Spinal cord (tissue), 10 donors: Measurements from ENCODE around the gene FAM136A. TPM values are rescaled to one million over a fixed set of nuclear protein-coding genes. Genes with fewer than 3 reads are reported as not detected.
"Not testable (repeated sequence)": the region's sequence is repeated elsewhere in the genome, so short reads cannot be mapped to it uniquely, and the experiment has no call there.

ENCODE experiments used
- DNase-seq, 6 donors: peaks; one replicate each; pipeline versions ENCODE4 v3.0.0 to v3.0.0-alpha.2; 2013 to 2015; ENCODE audit warnings: low spot score in 6 of 6, low read depth in 4 of 6
- H3K27ac ChIP-seq: one replicate; pipeline ENCODE4 v1.5.1; 2013; ENCODE audit warnings: low read depth, low read length, control low read depth
- H3K27me3 ChIP-seq: one replicate; pipeline ENCODE4 v1.6.1; 2013; ENCODE audit warnings: low read length; ENCODE audit not compliant: control insufficient read depth, insufficient read depth
- H3K36me3 ChIP-seq: one replicate; pipeline ENCODE4 v1.6.1; 2013; ENCODE audit warnings: low read length; ENCODE audit not compliant: control insufficient read depth, insufficient read depth
- H3K4me1 ChIP-seq: one replicate; pipeline ENCODE4 v1.6.1; 2013; ENCODE audit warnings: low read length; ENCODE audit not compliant: control insufficient read depth, insufficient read depth
- H3K4me3 ChIP-seq: one replicate; pipeline ENCODE4 v1.5.1; 2013; ENCODE audit warnings: low read depth, low read length, control low read depth
- H3K9me3 ChIP-seq: one replicate; pipeline ENCODE4 v1.6.1; 2013; ENCODE audit warnings: low read length; ENCODE audit not compliant: control insufficient read depth, insufficient read depth
- WGBS: methylation state at CpG from one replicate; pipeline ENCODE4 v1.1.5; 2013; ENCODE audit warnings: missing lambda C conversion rate; ENCODE audit not compliant: insufficient coverage; 5-methylcytosine and 5-hydroxymethylcytosine counted together
- polyA plus RNA-seq, 2 donors: library from polyadenylated mRNA; unstranded; fragments of 120-200 nt; gene quantifications; one replicate each; pipeline ENCODE4 v1.2.1, GENCODE V29; 2013; ENCODE audit not compliant: insufficient read length in 2 of 2
- total RNA-seq, 2 donors: library from RNA; depleted of rRNA in 1 of 2; stranded (reverse); fragments of 120-200 nt in 1 of 2; fragments of >200 nt in 1 of 2; gene quantifications; one replicate each; pipeline versions ENCODE4 v1.2.3 to v1.2.4, GENCODE V29; 2013 to 2014
- donor health status: healthy.

FAM136A gene
- total and polyA plus RNA-seq, 4 donors = 27.4 to 44.1 (median 40.0) TPM

DNA sequence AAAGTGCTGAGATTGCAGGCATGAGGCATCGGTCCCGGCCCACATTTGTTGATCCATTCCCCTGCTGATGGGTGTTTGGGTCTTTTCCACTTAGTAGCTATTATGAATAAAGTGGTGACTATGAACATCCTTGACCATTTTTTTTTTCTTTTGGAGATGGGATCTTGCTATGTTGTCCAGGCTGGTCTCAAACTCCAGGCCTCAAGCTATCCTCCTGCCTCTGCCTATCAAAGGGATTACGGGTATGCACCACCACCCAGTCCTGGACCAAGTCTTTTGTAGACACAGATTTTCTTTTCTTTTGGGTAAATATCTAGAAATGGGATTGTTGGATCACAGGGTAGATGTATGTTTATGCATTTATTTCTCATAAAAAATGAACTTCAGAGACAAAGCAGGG is 1.3 kb upstream of the FAM136A start:
- H3K4me1 ChIP-seq = peaks cover 25% of the 10 kb centered on the region
- H3K27ac ChIP-seq = no peak overlapping the region
- peaks cover 11% of the 10 kb centered on the region for H3K36me3 ChIP-seq
- no CpG with 5 or more reads among the region's 3 CpGs for WGBS
- H3K4me3 ChIP-seq = no peak overlapping the region
- no peak for DNase-seq
- no peaks in the 10 kb centered on the region for H3K9me3 ChIP-seq
- H3K27me3 ChIP-seq = no peaks in the 10 kb centered on the region

DNA sequence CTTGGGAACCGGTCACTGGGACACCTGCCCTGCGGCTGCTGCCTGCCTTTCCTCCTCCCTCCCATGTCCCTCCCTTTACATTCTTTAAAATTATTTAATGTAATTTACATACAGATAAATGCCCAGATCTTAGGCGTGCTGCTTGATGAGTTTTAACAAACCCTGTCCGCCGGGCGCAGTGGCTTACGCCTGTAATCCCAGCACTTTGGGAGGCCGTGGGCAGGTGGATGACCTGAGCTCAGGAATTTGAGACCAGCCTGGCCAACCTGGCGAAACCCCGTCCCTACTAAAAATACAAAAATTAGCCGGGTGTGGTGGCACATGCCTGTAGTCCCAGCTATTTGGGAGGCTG is 304 bp upstream of the FAM136A start:
- not testable (repeated sequence) for H3K27ac ChIP-seq
- 71% methylated on average over 6 of the region's 11 CpGs for WGBS

GRCh38 chr2:70300771-70301343 is 1.0 kb downstream of the FAM136A start:
- Histone ChIP-seq H3K4me1 (peaks cover 25% of the 10 kb centered on the region), H3K4me3 (peak overlapping the region; percentile 80), H3K9me3 (no peaks in the 10 kb centered on the region), H3K27me3 (no peaks in the 10 kb centered on the region), H3K27ac (peak overlapping the region; percentile 50), H3K36me3 (peaks cover 16% of the 10 kb centered on the region)
- 63% methylated on average over 2 of the region's 10 CpGs for WGBS
- DNase-seq = no peak

More for the DNA sequence above, 304 bp upstream of the FAM136A start:
- Histone ChIP-seq H3K4me1 (peaks cover 25% of the 10 kb centered on the region), H3K4me3 (peak overlapping the region; percentile 80), H3K36me3 (peaks cover 16% of the 10 kb centered on the region)
- H3K9me3 ChIP-seq, DNase-seq, H3K27me3 ChIP-seq: not testable (repeated sequence)

- H3K4me1 ChIP-seq = peaks cover 23% of the 10 kb centered on the region
- not testable (repeated sequence) for H3K27ac ChIP-seq, H3K27me3 ChIP-seq, DNase-seq, H3K9me3 ChIP-seq, H3K4me3 ChIP-seq
- H3K36me3 ChIP-seq = peaks cover 16% of the 10 kb centered on the region
- WGBS = no CpG with 5 or more reads among the region's 4 CpGs
Observed at GRCh38 chr2:70297828-70298227, 4.0 kb downstream of the FAM136A start.

GRCh38 chr2:70283500-70284191 is 18.2 kb downstream of the FAM136A start:
- Histone ChIP-seq H3K4me1 (no peaks in the 10 kb centered on the region), H3K27ac (no peak overlapping the region), H3K36me3 (peaks cover 38% of the 10 kb centered on the region), H3K9me3 (no peaks in the 10 kb centered on the region), H3K27me3 (no peaks in the 10 kb centered on the region), H3K4me3 (no peak overlapping the region)
- DNase-seq = no peak
- 90% methylated on average over 2 of the region's 5 CpGs for WGBS

- Histone ChIP-seq H3K4me3 (no peak overlapping the region), H3K4me1 (no peaks in the 10 kb centered on the region), H3K36me3 (peaks cover 41% of the 10 kb centered on the region), H3K27me3 (no peaks in the 10 kb centered on the region), H3K9me3 (no peaks in the 10 kb centered on the region), H3K27ac (no peak overlapping the region)
- 92% methylated on average over 2 of the region's 5 CpGs for WGBS
- no peak for DNase-seq
Observed at GRCh38 chr2:70282439-70282838, 19.4 kb downstream of the FAM136A start.

- no peaks in the 10 kb centered on the region for H3K27me3 ChIP-seq
- H3K4me3 ChIP-seq = no peak overlapping the region
- no CpG with 5 or more reads among the region's 2 CpGs for WGBS
- H3K36me3 ChIP-seq = peaks cover 46% of the 10 kb centered on the region
- H3K27ac ChIP-seq = no peak overlapping the region
- no peak for DNase-seq
- no peaks in the 10 kb centered on the region for H3K4me1 ChIP-seq
- no peaks in the 10 kb centered on the region for H3K9me3 ChIP-seq
Observed at GRCh38 chr2:70280242-70280798, 21.5 kb downstream of the FAM136A start.

DNA sequence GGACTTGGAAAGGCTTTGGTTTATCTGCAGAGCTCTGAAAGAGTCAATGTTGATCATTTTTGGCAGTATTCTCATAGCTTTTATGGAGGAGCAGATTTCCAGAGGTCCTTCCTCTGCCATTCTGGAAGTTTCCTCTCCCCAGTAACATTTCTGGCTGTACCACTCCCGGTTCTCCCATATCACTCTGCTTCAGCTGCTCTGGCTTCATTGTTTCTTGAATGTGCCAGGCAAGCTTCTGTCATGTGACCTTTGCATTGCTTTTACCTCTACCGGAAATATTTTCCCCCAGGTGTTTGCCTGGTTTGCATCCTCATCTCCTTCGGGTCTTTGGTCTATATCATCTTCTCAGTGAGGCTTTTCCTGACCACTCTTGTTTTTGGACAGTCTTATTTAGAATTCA is 31.5 kb downstream of the FAM136A start:
- Histone ChIP-seq H3K27ac (no peak overlapping the region), H3K36me3 (peaks cover 28% of the 10 kb centered on the region), H3K4me1 (no peaks in the 10 kb centered on the region), H3K9me3 (no peaks in the 10 kb centered on the region), H3K27me3 (no peaks in the 10 kb centered on the region), H3K4me3 (no peak overlapping the region)
- DNase-seq = no peak
- 86% methylated on average over 3 of the region's 3 CpGs for WGBS

DNA sequence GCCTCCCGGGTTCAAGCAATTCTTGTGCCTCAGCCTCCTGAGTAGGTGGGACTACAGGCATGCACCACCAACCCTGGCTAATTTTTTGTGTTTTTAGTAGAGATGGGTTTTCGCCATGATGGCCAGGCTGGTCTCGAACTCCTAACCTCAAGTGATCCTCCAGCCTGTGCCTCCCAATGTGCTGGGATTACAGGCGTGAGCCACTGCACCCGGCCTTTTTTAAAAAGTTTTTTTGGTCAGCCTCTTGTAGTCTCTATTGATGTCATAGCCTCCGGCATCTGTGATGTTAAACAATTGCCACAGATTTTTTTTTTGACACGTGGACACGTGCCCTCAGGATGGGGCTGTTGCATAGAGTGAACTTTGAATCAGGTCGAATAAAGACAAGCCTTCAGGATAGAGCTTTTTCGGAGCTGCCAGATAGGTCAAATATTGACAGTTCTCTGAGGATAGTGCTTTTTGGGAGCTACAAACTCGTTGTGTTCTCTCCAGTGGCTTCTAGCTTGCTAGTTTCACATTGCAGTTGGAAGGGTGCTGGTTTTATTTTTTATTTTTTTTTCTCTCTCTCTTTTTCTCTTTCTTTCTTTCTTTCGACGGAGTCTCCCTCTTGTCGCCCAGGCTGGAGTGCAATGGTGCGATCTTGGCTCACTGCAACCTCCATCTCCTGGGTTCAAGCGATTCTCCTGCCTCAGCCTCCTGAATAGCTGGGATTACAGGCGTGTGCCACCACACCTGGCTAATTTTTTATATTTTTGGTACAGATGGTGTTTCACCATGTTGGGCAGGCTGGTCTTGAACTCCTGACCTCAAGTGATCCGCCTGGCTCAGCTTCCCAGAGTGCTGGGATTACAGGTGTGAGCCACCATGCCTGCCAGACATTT is 32.2 kb downstream of the FAM136A start:
- H3K36me3 ChIP-seq = peaks cover 29% of the 10 kb centered on the region
- not testable (repeated sequence) for H3K4me1 ChIP-seq, H3K4me3 ChIP-seq, DNase-seq, H3K9me3 ChIP-seq, H3K27me3 ChIP-seq, H3K27ac ChIP-seq
- 96% methylated on average over 11 of the region's 18 CpGs for WGBS
